Esophagus mucosa (tissue), 1 donor: ENCODE measurements around the gene XPR1. TPM values are rescaled to one million over a fixed set of nuclear protein-coding genes. Genes with fewer than 3 reads are reported as not detected.

Source experiments
- ATAC-seq: fragments of 200-7000 bp; cut with Tn5 transposase; one replicate; pipeline ENCODE4 v1.9.1; 2020
- total RNA-seq: library from RNA; stranded (reverse); gene quantifications from one replicate; pipeline ENCODE4 v1.2.4, GENCODE V29; 2023
- donor health status: DM: yes; HTN: yes; CAD: no.

The XPR1 gene
- total RNA-seq, 1 donor from 2014 or later, result 15.9 TPM

GRCh38 chr1:180935326-180936109 lies 303.7 kb downstream of the XPR1 start:
- ATAC-seq, result no peak

- no peak for ATAC-seq
These were observed 304.5 kb downstream of the XPR1 start for GRCh38 chr1:180936110-180937011.

GRCh38 chr1:180937012-180937372 lies 305.2 kb downstream of the XPR1 start:
- ATAC-seq, result no peak

GRCh38 chr1:180937624-180938225 lies 305.9 kb downstream of the XPR1 start:
- ATAC-seq, result no peak

- no peak for ATAC-seq
These were observed 307.4 kb downstream of the XPR1 start for GRCh38 chr1:180939073-180939710.

GRCh38 chr1:180939711-180940103 lies 307.9 kb downstream of the XPR1 start:
- ATAC-seq, result no peak

Other genes starting within 250 kb of the XPR1 start
- 24.2 TPM for gene ACBD6, start 129.4 kb upstream of the XPR1 start, total RNA-seq
- not detected for gene OVAAL, start 73.1 kb upstream of the XPR1 start, total RNA-seq